ENCODE measurements around the gene RGMA.

The RGMA gene

GRCh38 chr15:93046721-93047120 lies 42.3 kb downstream of the RGMA start:
- no peak for TF ChIP-seq CTCF (IDR thresholded peaks at IDR 0.05; ENCODE audit: unreplicated experiment in 3 of 3)
- Mint-ChIP-seq H3K4me3 (no peak overlapping the region), H3K27ac (no peak overlapping the region), H3K9me3 (peaks cover 4% of the 10 kb centered on the region), H3K4me1 (peaks cover 14% of the 10 kb centered on the region), H3K36me3 (ENCODE audit: low read depth) (peaks cover 69% of the 10 kb centered on the region), H3K27me3 (ENCODE audit: low read depth) (peaks cover 4% of the 10 kb centered on the region)

DNA sequence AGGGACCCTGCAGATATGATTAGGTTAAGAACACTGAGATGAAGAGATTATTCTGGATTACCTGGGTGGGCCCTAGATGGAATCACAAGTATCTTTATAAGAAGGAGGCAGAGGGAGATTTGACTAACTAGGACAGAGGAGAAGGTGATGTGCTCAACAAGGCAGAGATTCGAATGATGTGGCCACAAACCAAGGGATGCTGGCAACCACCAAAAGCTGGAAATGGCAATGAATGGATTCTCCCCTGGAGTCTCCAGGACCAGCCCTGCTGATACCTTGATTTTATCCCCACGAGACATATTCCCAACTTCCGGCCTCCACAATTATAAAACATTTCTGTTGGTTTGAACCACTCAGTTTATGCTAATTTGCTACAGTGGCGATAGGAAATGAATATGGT lies 42.9 kb downstream of the RGMA start:
- Mint-ChIP-seq H3K9me3 (peaks cover 4% of the 10 kb centered on the region), H3K27me3 (ENCODE audit: low read depth) (peaks cover 4% of the 10 kb centered on the region), H3K36me3 (ENCODE audit: low read depth) (peaks cover 69% of the 10 kb centered on the region), H3K4me3 (no peak overlapping the region), H3K4me1 (peaks cover 14% of the 10 kb centered on the region), H3K27ac (no peak overlapping the region)
- TF ChIP-seq CTCF (IDR thresholded peaks at IDR 0.05; ENCODE audit: unreplicated experiment in 3 of 3), result no peak

GRCh38 chr15:93045191-93045785 lies 43.7 kb downstream of the RGMA start:
- H3K36me3 Mint-ChIP-seq (ENCODE audit: low read depth), result peaks cover 64% of the 10 kb centered on the region
- H3K4me1 Mint-ChIP-seq, result peaks cover 19% of the 10 kb centered on the region
- H3K27me3 Mint-ChIP-seq (ENCODE audit: low read depth), result peaks cover 4% of the 10 kb centered on the region
- TF ChIP-seq CTCF (IDR thresholded peaks at IDR 0.05; ENCODE audit: unreplicated experiment in 3 of 3), result no peak
- peaks cover 4% of the 10 kb centered on the region for H3K9me3 Mint-ChIP-seq
- H3K4me3 Mint-ChIP-seq, result no peak overlapping the region
- H3K27ac Mint-ChIP-seq, result no peak overlapping the region

DNA sequence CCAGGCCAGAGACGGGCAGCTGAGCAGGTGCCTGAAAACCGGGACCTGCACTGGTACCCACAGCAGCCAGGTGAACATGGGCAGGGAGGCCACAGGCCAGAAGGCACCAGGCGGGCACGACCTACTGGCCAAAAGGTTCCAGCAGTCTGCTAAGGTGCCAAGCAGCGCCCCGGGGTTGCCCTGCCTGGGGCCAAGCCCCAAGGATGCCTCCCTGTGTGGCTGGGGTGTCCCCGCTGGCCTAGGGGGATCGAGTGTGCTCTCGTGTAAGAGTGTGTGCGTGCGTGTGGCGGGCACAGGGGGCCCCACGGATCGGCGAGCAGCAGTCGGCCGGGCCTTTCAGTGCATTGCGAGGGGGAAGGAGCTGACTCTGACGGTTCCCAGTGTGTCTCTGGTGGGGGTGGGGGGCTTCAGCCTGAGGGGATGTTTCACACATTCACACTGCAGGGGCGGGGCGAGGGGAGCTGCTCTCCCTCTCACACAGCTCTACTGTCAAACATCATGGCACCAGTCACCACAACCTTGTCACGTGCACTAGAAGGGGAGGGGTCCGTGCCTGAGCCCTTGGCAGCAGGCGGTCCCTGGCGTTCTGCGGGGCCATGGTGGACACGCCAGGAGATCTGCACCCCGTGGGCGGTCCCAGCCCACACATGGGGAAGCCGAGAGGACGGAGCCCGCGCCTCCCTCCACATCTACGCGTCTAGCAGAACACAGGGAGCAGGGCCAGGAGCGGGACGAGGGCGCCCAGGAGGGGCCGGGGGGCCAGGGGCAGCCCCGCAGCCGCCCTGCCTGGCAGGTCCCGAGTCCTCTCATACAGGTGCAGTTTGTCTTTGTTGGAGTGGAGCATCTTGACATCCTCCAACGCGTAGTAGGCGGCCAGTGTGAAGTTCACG lies 44.5 kb downstream of the RGMA start:
- H3K36me3 Mint-ChIP-seq (ENCODE audit: low read depth), result peaks cover 57% of the 10 kb centered on the region
- H3K9me3 Mint-ChIP-seq, result peaks cover 4% of the 10 kb centered on the region
- H3K4me3 Mint-ChIP-seq, result no peak overlapping the region
- peaks cover 4% of the 10 kb centered on the region for H3K27me3 Mint-ChIP-seq (ENCODE audit: low read depth)
- no peak for TF ChIP-seq CTCF (IDR thresholded peaks at IDR 0.05; ENCODE audit: unreplicated experiment in 3 of 3)
- peaks cover 20% of the 10 kb centered on the region for H3K4me1 Mint-ChIP-seq
- H3K27ac Mint-ChIP-seq, result no peak overlapping the region

GRCh38 chr15:93043621-93044300 lies 45.2 kb downstream of the RGMA start:
- Mint-ChIP-seq H3K4me1 (peaks cover 20% of the 10 kb centered on the region), H3K9me3 (peaks cover 4% of the 10 kb centered on the region), H3K36me3 (ENCODE audit: low read depth) (peaks cover 49% of the 10 kb centered on the region), H3K27me3 (ENCODE audit: low read depth) (peaks cover 4% of the 10 kb centered on the region), H3K4me3 (no peak overlapping the region), H3K27ac (no peak overlapping the region)
- no peak for TF ChIP-seq CTCF (IDR thresholded peaks at IDR 0.05; ENCODE audit: unreplicated experiment in 3 of 3)

All from nephron (organoid).